ENCODE results near the gene PLAC8. TPM values are rescaled to one million over a fixed set of nuclear protein-coding genes. Genes with fewer than 3 reads are reported as not detected.

The PLAC8 gene
- polyA plus RNA-seq, 3 donors, result 114 to 626 (median 170) TPM

GRCh38 chr4:83139514-83140156 is 25.1 kb upstream of the PLAC8 start:
- intact Hi-C loops (cut with micrococcal nuclease), result no loop called here
- H3K27ac Mint-ChIP-seq, result peak overlapping the region in 1 of 7 donors; percentile 69
- Histone ChIP-seq H3K79me2 (ENCODE audit: insufficient read depth, low read length) (no peaks in the 10 kb centered on the region), H3K4me3 (replicated peaks in 1 of 3; ENCODE audit: low read depth in 2 of 3, low read length in 3 of 3) (no peak overlapping the region), H3K27me3 (ENCODE audit: control insufficient read depth in 2 of 2, insufficient read depth in 2 of 2, low read length in 2 of 2) (no peaks in the 10 kb centered on the region), H3K9ac (ENCODE audit: insufficient read depth, low read length, poor library complexity, severe bottlenecking) (no peak overlapping the region), H4K20me1 (ENCODE audit: insufficient read depth, low read length) (no peaks in the 10 kb centered on the region), H2AFZ (ENCODE audit: insufficient read depth, low read depth, low read length, poor library complexity, severe bottlenecking) (no peak overlapping the region), H3K9me3 (replicated peaks in 1 of 2; ENCODE audit: control insufficient read depth in 1 of 2, insufficient read depth in 1 of 2, low read length in 2 of 2) (peaks cover 0 to 6% of the 10 kb centered on the region in 2 donors), H3K4me2 (replicated peaks; ENCODE audit: extremely low read depth, low read length, poor library complexity, severe bottlenecking) (no peak overlapping the region), H3K27ac (ENCODE audit: low read depth in 1 of 2, low read length in 2 of 2) (no peak overlapping the region), H3K36me3 (replicated peaks in 1 of 2; ENCODE audit: control insufficient read depth in 1 of 2, insufficient read depth in 2 of 2, low read length in 2 of 2) (no peaks in the 10 kb centered on the region), H3K4me1 (ENCODE audit: control insufficient read depth in 1 of 2, insufficient read depth in 2 of 2, low read length in 2 of 2) (peaks cover 11 to 26% of the 10 kb centered on the region in 2 donors)
- H3K9me3 Mint-ChIP-seq, result peaks cover 10 to 23% (median 18%) of the 10 kb centered on the region in 7 donors
- no peak overlapping the region for H3K4me3 Mint-ChIP-seq
- peaks cover 42% of the 10 kb centered on the region for H3K4me1 Mint-ChIP-seq
- TF ChIP-seq CTCF (IDR thresholded peaks at IDR 0.05), result no peak
- WGBS (ENCODE audit: insufficient coverage), result 92% methylated on average over 2 of the region's 3 CpGs
- H3K27me3 Mint-ChIP-seq (ENCODE audit: low read depth in 3 of 3), result peaks cover 0 to 1% (median 0%) of the 10 kb centered on the region in 3 donors
- no peak for DNase-seq
- H3K36me3 Mint-ChIP-seq, result peaks cover 8 to 10% of the 10 kb centered on the region in 2 donors

GRCh38 chr4:83138946-83139345 is 24.4 kb upstream of the PLAC8 start:
- H4K20me1 ChIP-seq (ENCODE audit: insufficient read depth, low read length), result no peaks in the 10 kb centered on the region
- TF ChIP-seq CTCF (IDR thresholded peaks at IDR 0.05), result no peak
- peaks cover 0 to 6% of the 10 kb centered on the region in 2 donors for H3K9me3 ChIP-seq (replicated peaks in 1 of 2; ENCODE audit: control insufficient read depth in 1 of 2, insufficient read depth in 1 of 2, low read length in 2 of 2)
- Mint-ChIP-seq H3K9me3 (peaks cover 12 to 28% (median 23%) of the 10 kb centered on the region in 7 donors), H3K4me3 (no peak overlapping the region), H3K36me3 (peaks cover 10 to 15% of the 10 kb centered on the region in 2 donors), H3K27me3 (ENCODE audit: low read depth in 3 of 3) (peaks cover 0 to 1% (median 0%) of the 10 kb centered on the region in 3 donors), H3K27ac (peak overlapping the region in 1 of 7 donors; percentile 24), H3K4me1 (peaks cover 42% of the 10 kb centered on the region)
- H3K4me1 ChIP-seq (ENCODE audit: control insufficient read depth in 1 of 2, insufficient read depth in 2 of 2, low read length in 2 of 2), result peaks cover 11 to 26% of the 10 kb centered on the region in 2 donors
- no peak overlapping the region for H2AFZ ChIP-seq (ENCODE audit: insufficient read depth, low read depth, low read length, poor library complexity, severe bottlenecking)
- H3K79me2 ChIP-seq (ENCODE audit: insufficient read depth, low read length), result no peaks in the 10 kb centered on the region
- no peak overlapping the region for H3K27ac ChIP-seq (ENCODE audit: low read depth in 1 of 2, low read length in 2 of 2)
- no peaks in the 10 kb centered on the region for H3K36me3 ChIP-seq (replicated peaks in 1 of 2; ENCODE audit: control insufficient read depth in 1 of 2, insufficient read depth in 2 of 2, low read length in 2 of 2)
- no peak overlapping the region for H3K9ac ChIP-seq (ENCODE audit: insufficient read depth, low read length, poor library complexity, severe bottlenecking)
- no peak for DNase-seq
- intact Hi-C loops (cut with micrococcal nuclease), result no loop called here
- WGBS (ENCODE audit: insufficient coverage), result 17% methylated on average over 2 of the region's 4 CpGs
- no peak overlapping the region for H3K4me3 ChIP-seq (replicated peaks in 1 of 3; ENCODE audit: low read depth in 2 of 3, low read length in 3 of 3)
- no peaks in the 10 kb centered on the region for H3K27me3 ChIP-seq (ENCODE audit: control insufficient read depth in 2 of 2, insufficient read depth in 2 of 2, low read length in 2 of 2)
- no peak overlapping the region for H3K4me2 ChIP-seq (replicated peaks; ENCODE audit: extremely low read depth, low read length, poor library complexity, severe bottlenecking)

All from CD14-positive monocyte (primary cell).